Peyer's patch (tissue), 4 donors: ENCODE data around the gene ACP4. TPM values are rescaled to one million over a fixed set of nuclear protein-coding genes. Genes with fewer than 3 reads are reported as not detected.

Experiments used
- DNase-seq, 3 donors: peaks; one replicate each; pipeline ENCODE4 v3.0.0-alpha.2; 2017 to 2019
- H3K27ac ChIP-seq, 4 donors: fragments of 200-600 bp; sonication (generic); one replicate each; pipeline ENCODE4 v1.5.1; 2016 to 2019
- H3K27me3 ChIP-seq, 2 donors: fragments of 200-600 bp; sonication (generic); one replicate each; pipeline ENCODE4 v1.5.1; 2019
- H3K36me3 ChIP-seq, 3 donors: fragments of 200-600 bp; sonication (generic); one replicate each; pipeline ENCODE4 v1.5.1; 2016 to 2019
- H3K4me1 ChIP-seq, 4 donors: fragments of 200-600 bp; sonication (generic); one replicate each; pipeline ENCODE4 v1.5.1; 2016 to 2019
- H3K4me3 ChIP-seq, 4 donors: fragments of 200-600 bp; sonication (generic); 1 replicate in 3 of 4; 2 replicates in 1 of 4; pipeline ENCODE4 v1.5.1; 2016 to 2019; ENCODE audit warnings: mild to moderate bottlenecking in 1 of 4
- H3K9me3 ChIP-seq, 4 donors: fragments of 200-600 bp; sonication (generic); one replicate each; pipeline ENCODE4 v1.5.1; 2016 to 2019; ENCODE audit warnings: mild to moderate bottlenecking in 1 of 4
- CTCF ChIP-seq, 6 experiments: fragments of 450-650 bp in 4 of 6; fragments of 200-600 bp in 2 of 6; sonication (generic) in 1 of 6; IDR thresholded peaks; one replicate each; pipeline ENCODE4 v1.5.1; 2017 to 2019; ENCODE audit warnings: antibody characterized with exemption in 6 of 6, mild to moderate bottlenecking in 3 of 6, moderate library complexity in 1 of 6
- POLR2A ChIP-seq, 2 donors: fragments of 450-650 bp; IDR thresholded peaks; one replicate each; pipeline ENCODE4 v1.5.1; 2017; ENCODE audit warnings: antibody characterized with exemption in 2 of 2, mild to moderate bottlenecking in 2 of 2, moderate library complexity in 2 of 2
- total RNA-seq, 4 donors: library from RNA; depleted of rRNA; stranded (reverse); fragments of >200 nt; gene quantifications; one replicate each; pipeline ENCODE4 v1.1.0, GENCODE V29; 2016

ACP4 gene
- total RNA-seq, 4 donors from 2014 or later, result not detected

DNA sequence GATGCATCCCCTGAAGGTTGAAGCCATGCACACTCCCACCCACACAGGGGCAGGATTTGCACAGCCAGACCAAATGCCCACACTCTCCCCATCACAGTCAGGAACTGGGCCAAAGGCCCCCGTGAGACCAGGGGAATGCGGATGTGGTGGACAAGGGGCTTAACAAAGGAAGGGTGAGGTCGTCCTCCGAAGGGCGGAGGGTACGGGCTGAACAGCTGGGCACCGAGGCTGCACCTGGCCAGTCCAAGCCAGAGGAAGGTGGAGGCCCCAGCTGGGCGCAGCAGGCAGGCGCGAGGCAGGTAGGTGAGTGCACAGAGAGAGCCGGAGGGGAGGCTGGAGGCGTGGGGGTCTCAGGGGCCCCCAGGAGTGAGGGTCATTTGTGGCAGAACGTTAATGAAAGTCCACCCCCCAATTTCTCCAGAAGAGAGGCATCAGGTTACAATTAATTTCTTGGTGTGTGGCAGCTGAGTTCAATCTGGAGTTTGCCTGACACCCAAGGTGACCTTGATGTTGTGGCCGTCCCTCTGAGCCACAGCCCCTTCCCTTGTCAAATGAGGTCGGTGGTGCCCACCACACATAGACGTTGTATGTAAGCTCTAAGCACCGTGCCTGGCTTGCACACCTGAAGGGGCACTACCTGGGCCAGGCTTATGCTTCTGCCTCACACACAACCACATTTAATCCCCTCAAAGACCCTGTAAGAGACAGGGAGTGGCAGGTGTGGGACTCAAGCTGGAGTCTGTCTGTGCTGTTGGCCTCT is 40.2 kb downstream of the ACP4 start:
- H3K4me1 ChIP-seq, result no peaks in the 10 kb centered on the region
- no peaks in the 10 kb centered on the region for H3K9me3 ChIP-seq
- DNase-seq, result peak in 1 of 3 donors; percentile 59
- no peak overlapping the region for H3K27ac ChIP-seq
- H3K36me3 ChIP-seq, result no peaks in the 10 kb centered on the region
- no peak overlapping the region for H3K4me3 ChIP-seq
- no peak for TF ChIP-seq POLR2A (IDR thresholded peaks at IDR 0.05)
- TF ChIP-seq CTCF (IDR thresholded peaks at IDR 0.05), result no peak
- no peaks in the 10 kb centered on the region for H3K27me3 ChIP-seq

GRCh38 chr19:50831026-50831396 is 40.8 kb downstream of the ACP4 start:
- Histone ChIP-seq H3K4me1 (peaks cover 0 to 2% (median 0%) of the 10 kb centered on the region in 4 donors), H3K4me3 (no peak overlapping the region), H3K27me3 (no peaks in the 10 kb centered on the region), H3K9me3 (no peaks in the 10 kb centered on the region), H3K27ac (no peak overlapping the region), H3K36me3 (no peaks in the 10 kb centered on the region)
- no peak for DNase-seq
- no peak for TF ChIP-seq CTCF (IDR thresholded peaks at IDR 0.05)
- no peak for TF ChIP-seq POLR2A (IDR thresholded peaks at IDR 0.05)

- TF ChIP-seq POLR2A (IDR thresholded peaks at IDR 0.05), result no peak
- no peak for TF ChIP-seq CTCF (IDR thresholded peaks at IDR 0.05)
- Histone ChIP-seq H3K4me1 (peaks cover 0 to 7% (median 0%) of the 10 kb centered on the region in 4 donors), H3K36me3 (no peaks in the 10 kb centered on the region), H3K4me3 (no peak overlapping the region), H3K9me3 (no peaks in the 10 kb centered on the region), H3K27ac (no peak overlapping the region), H3K27me3 (no peaks in the 10 kb centered on the region)
- DNase-seq, result no peak
Measured at GRCh38 chr19:50832666-50833065, 42.5 kb downstream of the ACP4 start.

- Histone ChIP-seq H3K27ac (no peak within 1 kb of the TSS), H3K36me3 (no peaks in the 10 kb centered on the region), H3K4me1 (peaks cover 0 to 7% (median 0%) of the 10 kb centered on the region in 4 donors), H3K9me3 (no peaks in the 10 kb centered on the region), H3K27me3 (no peaks in the 10 kb centered on the region), H3K4me3 (no peak within 1 kb of the TSS)
- TF ChIP-seq CTCF (IDR thresholded peaks at IDR 0.05) (no peak), POLR2A (IDR thresholded peaks at IDR 0.05) (no peak)
- no peak for DNase-seq
Measured at GRCh38 chr19:50833117-50833801, 43.0 kb downstream of the ACP4 start, which contains the start of gene KLK15. KLK15 (minus strand) TSS chr19:50833574; CDS start chr19:50831492, 2,082 bp downstream.

DNA sequence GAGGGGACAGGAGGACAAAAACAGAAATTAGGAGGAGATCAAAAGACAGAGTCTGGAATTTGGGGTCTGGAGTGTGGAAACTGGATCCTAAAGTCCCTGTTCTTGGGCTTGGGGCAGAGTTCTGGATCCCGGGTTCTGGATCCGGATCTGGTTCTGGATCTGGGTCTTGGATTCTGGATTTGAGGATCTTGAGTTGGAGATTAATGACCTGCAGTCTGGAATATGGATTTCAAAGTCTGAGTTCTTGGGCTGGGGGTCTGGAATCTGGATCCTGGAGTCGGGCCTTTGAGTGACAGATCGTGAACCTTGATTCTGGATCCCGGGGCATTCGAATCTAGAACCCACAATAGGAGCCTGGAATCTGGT is 43.6 kb downstream of the ACP4 start:
- no peaks in the 10 kb centered on the region for H3K27me3 ChIP-seq
- no peaks in the 10 kb centered on the region for H3K36me3 ChIP-seq
- no peak for TF ChIP-seq CTCF (IDR thresholded peaks at IDR 0.05)
- no peak for TF ChIP-seq POLR2A (IDR thresholded peaks at IDR 0.05)
- peaks cover 0 to 7% (median 0%) of the 10 kb centered on the region in 4 donors for H3K4me1 ChIP-seq
- no peak for DNase-seq
- H3K27ac ChIP-seq, result no peak overlapping the region
- no peaks in the 10 kb centered on the region for H3K9me3 ChIP-seq
- H3K4me3 ChIP-seq, result no peak overlapping the region
